Cortex of kidney (tissue), 1 donor: ENCODE measurements around the gene ARHGAP28.
"Not testable (repeated sequence)": the region's sequence is repeated elsewhere in the genome, so short reads cannot be mapped to it uniquely, and the experiment has no call there.

Experiments
- DNase-seq: peaks from one replicate; lab custom pipeline; 2025; lab: John Stamatoyannopoulos, UW

Gene ARHGAP28

DNA sequence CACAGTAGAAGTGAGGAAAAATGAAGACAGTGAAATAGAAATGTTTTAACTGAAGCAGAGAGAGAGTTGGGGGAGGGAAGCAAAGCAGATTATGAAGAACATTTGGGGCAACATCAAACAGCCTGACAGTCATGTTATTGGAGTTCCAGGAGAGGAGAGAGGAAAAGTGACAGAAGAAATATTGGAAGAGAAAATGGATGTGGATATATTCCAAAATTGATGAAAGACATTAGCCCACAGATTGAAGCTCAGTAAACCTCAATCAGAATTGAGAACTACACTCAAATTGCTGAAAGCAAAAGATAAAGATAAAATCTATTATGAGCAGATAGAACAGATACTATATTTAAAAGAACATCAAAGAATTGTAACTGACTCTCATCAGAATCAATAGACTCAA, 90.8 kb downstream of the ARHGAP28 start:
- DNase-seq: no peak

DNA sequence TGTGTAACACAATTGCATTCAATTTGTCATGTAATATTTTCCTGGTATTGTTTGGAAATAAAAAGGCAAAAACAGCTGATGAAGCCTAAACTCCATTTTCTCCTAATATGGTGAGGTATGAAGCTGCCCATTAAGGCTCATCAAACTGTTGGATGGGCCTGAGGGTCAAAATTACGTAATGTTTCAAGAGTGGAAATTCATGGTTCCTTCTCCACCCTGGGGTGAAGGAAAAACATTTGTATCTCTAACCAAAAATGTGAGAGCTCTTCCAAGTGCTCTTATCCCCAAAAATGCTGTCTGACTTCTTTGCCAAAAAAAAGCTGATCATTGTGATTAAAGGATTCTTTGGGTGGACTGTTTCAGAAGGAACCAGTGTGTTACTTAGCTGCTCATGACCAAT, 91.8 kb downstream of the ARHGAP28 start:
- no peak for DNase-seq

DNA sequence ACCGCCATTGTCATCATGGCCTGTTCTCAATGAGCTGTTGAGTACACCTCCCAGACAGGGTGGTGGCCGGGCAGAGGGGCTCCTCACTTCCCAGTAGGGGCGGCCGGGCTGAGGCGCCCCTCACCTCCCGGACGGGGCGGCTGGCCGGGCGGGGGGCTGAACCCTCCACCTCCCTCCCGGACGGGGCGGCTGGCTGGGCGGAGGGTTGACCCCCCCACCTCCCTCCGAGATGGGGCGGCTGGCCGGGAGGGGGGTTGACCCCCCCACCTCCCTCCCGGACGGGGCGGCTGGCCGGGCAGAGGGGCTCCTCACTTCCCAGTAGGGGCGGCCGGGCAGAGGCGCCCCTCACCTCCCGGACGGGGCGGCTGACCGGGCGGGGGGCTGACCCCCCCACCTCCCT, 97.6 kb downstream of the ARHGAP28 start:
- not testable (repeated sequence) for DNase-seq

- DNase-seq: not testable (repeated sequence)
These were observed 98.0 kb downstream of the ARHGAP28 start for GRCh38 chr18:6827566-6827965.

GRCh38 chr18:6830916-6831315, 101.4 kb downstream of the ARHGAP28 start:
- DNase-seq: no peak

GRCh38 chr18:6835345-6835744, 105.8 kb downstream of the ARHGAP28 start:
- no peak for DNase-seq

GRCh38 chr18:6836331-6836730, 106.8 kb downstream of the ARHGAP28 start:
- no peak for DNase-seq

DNA sequence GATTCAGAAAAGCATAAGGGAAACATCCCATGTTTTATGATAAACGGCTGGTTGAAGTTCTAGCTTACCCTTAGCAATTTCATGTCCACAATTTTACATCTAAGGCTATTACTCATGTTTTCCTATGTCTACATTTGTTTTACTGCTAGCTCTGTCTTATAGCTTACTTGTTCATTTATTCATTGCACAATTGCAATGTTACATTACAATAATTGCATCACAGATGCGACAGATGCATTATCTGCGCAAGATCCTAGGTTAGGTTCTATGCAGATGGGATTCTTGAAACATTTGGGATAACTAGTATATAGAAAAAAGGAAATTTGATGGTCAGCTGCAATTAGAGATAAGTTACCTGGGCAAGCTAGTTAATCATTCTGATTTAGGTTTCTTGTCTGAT, 108.4 kb downstream of the ARHGAP28 start:
- DNase-seq: no peak

- DNase-seq: no peak
These were observed 112.6 kb downstream of the ARHGAP28 start for GRCh38 chr18:6842081-6842480.

DNA sequence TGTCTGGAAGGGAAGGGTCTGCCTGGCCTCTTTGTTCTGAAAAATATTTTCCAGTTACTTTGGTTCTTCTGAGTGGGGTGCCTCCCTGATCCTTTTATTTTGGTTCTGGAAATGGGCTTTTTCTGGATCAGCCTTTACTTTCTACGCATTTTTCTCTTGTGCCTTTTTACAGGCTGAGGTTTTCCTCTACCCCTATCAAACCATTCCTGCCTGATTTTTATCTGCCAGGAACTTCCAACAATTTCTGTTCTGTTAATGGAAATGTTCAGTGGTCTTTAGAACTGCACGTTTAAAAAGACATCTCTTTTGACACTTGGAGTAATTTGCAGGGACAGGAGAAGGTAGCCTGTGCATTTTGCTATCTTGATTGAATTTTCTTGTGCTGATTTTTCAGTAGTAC, 113.8 kb downstream of the ARHGAP28 start:
- no peak for DNase-seq

- DNase-seq: not testable (repeated sequence)
These were observed 116.0 kb downstream of the ARHGAP28 start for GRCh38 chr18:6845521-6845920.

DNA sequence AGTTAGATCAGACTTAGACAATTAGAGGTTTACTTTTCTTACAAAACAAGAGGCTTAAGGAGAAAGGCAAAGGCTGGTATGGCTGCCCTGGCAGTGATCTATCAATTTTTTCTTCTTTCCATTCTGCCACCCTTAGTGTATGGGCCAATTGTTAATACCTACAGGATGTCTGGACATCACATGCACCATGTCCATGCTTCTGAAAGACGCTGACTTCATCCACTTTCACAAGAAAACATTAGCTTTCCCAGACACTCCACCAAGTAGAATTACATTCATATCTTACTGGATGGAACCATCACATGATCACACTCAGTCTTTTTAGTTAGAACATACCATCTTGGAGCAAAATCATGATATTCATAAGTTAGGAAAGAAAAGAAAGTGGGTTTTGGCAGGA, 120.9 kb downstream of the ARHGAP28 start:
- no peak for DNase-seq

DNA sequence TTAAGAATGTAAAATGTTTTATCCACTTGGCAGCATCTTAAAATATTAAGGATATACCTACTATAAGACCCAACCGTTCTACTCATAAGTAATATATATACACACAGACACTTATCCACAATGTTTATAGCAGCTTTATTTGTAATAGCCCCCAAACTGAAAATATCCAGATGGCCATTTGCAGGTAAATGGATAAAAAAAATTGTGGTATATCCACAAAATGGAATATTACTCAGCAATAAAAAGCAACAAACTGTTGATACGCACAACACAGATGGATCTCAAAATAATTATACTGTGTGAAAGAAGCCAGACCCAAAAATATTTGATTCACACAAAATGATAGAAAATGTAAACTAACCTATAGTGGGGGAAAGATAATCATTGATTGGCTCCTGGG, 122.0 kb downstream of the ARHGAP28 start:
- no peak for DNase-seq

DNA sequence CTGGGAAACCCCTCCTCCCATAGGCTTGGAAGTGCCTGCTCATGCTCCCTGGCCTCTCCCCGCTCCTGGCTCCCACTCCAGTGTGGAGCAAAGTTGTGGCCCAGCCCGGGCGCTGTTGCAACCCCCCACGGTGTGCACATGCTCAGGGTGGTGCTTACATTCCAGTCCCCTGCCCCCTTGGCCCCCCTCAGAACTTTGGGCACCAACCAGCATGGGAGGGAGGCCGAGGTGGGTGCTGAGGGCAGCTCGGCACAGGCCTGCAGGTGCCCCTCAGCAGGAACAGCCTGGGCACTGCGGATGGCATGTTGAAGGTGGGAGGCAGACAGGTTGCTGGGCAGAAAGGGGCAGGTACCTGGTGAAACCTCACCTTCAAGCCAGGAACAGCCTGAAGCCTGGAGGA, 125.3 kb downstream of the ARHGAP28 start:
- no peak for DNase-seq

GRCh38 chr18:6855767-6856166, 126.3 kb downstream of the ARHGAP28 start:
- no peak for DNase-seq

- DNase-seq: no peak
These were observed 127.8 kb downstream of the ARHGAP28 start for GRCh38 chr18:6857300-6857699.

- DNase-seq: no peak
These were observed 130.3 kb downstream of the ARHGAP28 start for GRCh38 chr18:6859676-6860422.

DNA sequence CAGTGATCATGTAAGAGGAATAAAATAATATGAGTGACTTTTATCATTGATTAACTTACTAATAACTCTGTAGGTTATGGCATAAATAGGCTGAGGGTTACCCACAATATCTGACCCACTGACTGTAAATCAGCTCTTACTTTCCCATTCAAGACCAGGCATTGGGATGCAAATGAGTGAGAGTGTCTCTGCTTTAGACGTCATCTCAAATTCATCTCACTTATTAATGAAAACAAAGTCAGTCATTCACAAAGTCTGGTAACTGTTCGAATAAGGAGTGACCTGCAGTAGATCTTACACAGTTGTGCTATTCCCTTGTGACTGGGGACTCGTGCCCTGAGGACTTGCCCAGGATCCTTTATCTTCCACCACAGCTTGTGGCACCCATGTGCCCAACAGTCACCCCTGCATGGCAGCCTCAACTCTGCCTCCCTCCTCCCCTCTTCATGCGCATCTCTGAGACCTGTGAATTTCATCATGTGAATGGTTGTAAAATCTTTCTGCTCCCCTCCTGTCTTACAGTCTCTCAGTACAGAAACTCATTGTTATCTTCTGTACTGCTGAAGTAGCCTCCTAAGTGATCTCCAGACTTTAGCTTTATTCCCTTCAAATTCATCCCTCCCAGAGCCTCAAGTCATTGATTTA, 131.4 kb downstream of the ARHGAP28 start:
- DNase-seq: no peak

GRCh38 chr18:6865251-6865650, 135.7 kb downstream of the ARHGAP28 start:
- DNase-seq: no peak

DNA sequence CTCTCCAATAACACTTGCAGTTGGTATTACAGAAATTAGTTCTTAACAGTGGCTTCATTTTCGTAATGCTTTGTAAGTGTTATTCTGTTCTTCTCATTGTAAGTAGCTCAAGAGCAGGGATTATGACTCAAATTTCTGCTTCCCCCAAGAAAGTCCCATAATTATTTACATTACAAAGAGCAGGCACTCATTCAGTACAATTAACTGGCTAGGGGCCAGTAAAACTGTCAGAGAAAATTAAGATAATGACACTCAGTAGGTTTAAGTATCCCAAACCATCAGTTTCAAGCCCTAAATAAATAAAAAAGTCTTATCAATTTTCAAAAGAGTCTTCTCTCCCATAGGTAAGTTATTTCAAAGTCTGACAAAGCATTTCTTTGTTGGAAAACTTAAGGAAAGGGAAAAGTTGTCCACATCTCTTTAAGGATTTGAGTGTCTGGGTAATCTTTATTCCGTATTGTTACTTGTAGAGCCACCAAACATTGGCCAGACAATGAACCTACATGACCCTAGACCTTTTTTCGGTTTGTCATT, 137.1 kb downstream of the ARHGAP28 start:
- no peak for DNase-seq

DNA sequence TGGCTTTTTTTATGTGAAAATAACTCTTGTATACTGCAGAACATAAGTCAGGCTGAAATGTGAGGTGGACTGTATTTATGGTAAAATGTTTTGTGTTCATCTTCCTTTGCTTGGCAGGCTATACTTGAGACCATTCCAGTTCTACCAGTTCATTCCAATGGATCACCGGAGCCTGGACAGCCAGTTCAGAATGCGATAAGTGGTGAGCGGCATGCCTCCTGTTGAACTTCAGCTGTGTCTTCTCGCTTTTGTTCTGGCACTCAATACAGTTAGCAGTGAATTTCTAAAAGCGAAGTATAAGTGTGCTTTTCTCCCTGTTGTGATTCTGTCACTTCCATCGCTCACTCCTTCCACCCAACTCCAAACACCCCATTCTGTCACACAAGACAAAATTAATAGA, 138.5 kb downstream of the ARHGAP28 start:
- DNase-seq: no peak

DNA sequence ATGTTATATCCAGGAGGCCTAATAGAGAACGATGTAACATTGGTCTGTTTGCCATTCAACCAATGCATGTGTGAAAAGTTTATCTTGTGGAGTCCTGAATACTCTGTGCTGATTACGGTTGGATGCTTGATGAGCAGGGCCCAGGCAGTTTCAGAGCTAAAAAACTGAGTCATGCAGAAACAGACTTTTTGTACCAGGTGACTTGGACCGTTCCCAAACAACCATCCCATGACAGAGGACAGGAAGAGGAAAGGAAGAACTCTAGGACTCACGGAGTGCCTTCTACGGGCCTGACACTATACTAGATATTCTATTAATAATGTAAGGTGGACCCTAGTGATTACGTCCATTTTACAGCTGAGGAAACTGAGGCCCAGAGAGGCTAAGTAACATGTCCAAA, 142.1 kb downstream of the ARHGAP28 start:
- DNase-seq: no peak

DNA sequence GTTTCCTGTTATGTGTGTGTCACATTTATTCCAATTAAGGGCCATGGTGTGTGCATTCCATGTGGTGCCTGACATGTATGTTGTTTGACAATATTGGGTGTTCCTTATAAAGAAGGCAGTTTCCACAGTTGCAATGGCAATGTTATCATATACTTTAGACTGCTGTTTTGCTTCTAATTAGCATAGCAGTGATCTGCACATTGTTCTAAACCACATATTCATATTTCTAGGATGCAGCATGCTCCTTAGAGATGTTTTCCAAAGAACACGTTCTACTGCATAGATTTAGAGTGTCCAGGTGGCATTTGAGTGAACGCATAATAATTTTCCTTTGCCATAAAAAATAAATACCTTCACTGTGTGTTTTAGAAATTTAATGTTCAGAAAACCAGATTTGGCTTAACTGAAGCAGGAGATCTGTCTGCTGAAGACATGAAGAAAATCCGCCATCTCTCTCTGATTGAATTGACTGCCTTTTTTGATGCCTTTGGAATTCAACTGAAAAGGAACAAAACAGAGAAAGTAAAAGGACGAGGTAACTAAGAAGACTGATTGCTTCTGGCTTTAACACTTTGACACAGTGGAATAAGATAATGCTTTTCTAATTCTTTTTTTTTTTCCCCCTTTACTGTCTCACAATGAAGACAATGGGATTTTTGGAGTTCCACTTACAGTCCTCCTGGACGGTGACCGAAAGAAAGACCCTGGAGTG, 143.7 kb downstream of the ARHGAP28 start:
- DNase-seq: no peak
